Adipocyte (in vitro differentiated cells): ENCODE data around the gene MPI.
A peak's percentile ranks its signal among the peaks of the same experiment; 100 is the strongest.
"Not testable (repeated sequence)": the region's sequence is repeated elsewhere in the genome, so short reads cannot be mapped to it uniquely, and the experiment has no call there.

ENCODE experiments used
- DNase-seq: peaks from one replicate; pipeline ENCODE4 v3.0.0-alpha.2; 2015; ENCODE audit warnings: low read depth
- H3K27me3 ChIP-seq: replicated peaks from 2 replicates; pipeline ENCODE4 v1.7.0; 2013; ENCODE audit warnings: mild to moderate bottlenecking, low read length, moderate library complexity; ENCODE audit not compliant: control insufficient read depth, insufficient read depth
- H3K36me3 ChIP-seq: 2 replicates; pipeline ENCODE4 v1.7.0; 2013; ENCODE audit warnings: low read length, mild to moderate bottlenecking, moderate library complexity; ENCODE audit not compliant: control insufficient read depth, insufficient read depth, severe bottlenecking
- H3K4me1 ChIP-seq: 2 replicates; pipeline ENCODE4 v1.7.0; 2013; ENCODE audit warnings: mild to moderate bottlenecking, low read length, moderate library complexity; ENCODE audit not compliant: control insufficient read depth, insufficient read depth
- H3K4me3 ChIP-seq: 2 replicates; pipeline ENCODE4 v1.7.0; 2013; ENCODE audit warnings: mild to moderate bottlenecking, low read length, moderate library complexity
- H3K9ac ChIP-seq: 2 replicates; pipeline ENCODE4 v1.7.0; 2013; ENCODE audit warnings: mild to moderate bottlenecking, low read length, moderate library complexity
- H3K9me3 ChIP-seq: 2 replicates; pipeline ENCODE4 v1.7.0; 2013; ENCODE audit warnings: mild to moderate bottlenecking, low read length, moderate library complexity; ENCODE audit not compliant: control insufficient read depth

The MPI gene

DNA sequence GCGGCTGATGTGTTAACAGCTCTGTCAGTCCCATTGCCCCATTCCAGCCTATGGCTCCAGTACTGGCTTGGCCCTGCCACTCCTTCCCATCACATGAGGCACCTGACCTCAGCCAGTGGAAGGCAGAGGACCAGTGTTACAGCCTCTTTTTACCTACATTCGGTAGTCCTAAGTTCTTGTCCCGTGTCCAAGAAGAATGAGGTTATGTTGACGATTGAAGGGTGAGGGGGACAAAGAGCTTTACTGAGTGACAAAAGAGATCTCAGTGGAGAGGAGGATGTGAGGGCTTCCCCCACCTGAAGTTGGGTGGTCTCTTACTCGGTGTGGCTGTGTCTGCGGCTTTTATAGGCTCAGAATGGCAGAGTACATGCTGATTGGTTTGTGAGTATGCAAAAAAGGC is 7.3 kb upstream of the MPI start:
- no peaks in the 10 kb centered on the region for H3K9me3 ChIP-seq
- no peaks in the 10 kb centered on the region for H3K27me3 ChIP-seq
- peaks cover 5% of the 10 kb centered on the region for H3K4me1 ChIP-seq
- no peak for DNase-seq
- H3K36me3 ChIP-seq, result no peaks in the 10 kb centered on the region
- H3K4me3 ChIP-seq, result no peak overlapping the region
- H3K9ac ChIP-seq, result no peak overlapping the region

DNA sequence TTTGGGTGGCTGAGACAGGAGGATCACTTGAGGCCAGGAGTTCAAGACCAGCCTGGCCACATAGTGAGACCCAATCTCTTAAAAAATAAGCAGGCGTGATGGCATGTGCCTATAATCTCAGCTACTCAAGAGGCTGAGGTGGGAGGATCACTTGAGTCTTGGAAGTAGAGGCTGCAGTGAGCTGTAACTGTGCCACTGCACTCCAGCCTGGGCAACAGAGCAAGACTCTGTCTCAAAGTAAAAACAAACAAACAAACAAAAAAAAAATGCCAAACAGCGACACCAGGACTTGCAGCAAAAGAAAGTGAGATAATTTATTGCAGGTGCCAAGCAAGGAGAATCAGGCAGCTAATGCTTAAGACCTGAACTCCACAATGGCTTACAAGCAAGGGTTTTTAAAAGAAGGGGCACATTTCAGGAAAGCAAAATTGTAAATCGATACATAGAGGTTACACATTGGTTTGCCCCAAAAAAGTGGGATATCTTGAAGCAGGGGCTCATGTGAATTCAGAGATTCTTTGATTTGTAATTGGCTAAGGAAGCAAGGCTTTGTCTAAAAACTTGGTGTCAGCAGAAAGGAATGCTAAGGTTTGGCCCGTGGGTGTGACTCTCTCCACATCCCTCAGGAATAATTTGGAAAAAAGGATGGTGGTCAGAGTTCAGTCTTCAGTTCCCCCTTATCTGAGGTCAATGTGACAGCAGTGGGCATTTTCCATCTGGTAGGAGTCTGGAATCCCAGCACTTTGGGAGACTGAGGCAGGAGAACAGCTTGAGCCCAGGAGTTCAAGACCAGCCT is 5.2 kb upstream of the MPI start:
- H3K9ac ChIP-seq, result no peak overlapping the region
- H3K4me1 ChIP-seq, result peaks cover 13% of the 10 kb centered on the region
- no peak overlapping the region for H3K4me3 ChIP-seq
- H3K27me3 ChIP-seq, result no peaks in the 10 kb centered on the region
- peak; percentile 22 for DNase-seq
- no peaks in the 10 kb centered on the region for H3K9me3 ChIP-seq
- no peaks in the 10 kb centered on the region for H3K36me3 ChIP-seq

DNA sequence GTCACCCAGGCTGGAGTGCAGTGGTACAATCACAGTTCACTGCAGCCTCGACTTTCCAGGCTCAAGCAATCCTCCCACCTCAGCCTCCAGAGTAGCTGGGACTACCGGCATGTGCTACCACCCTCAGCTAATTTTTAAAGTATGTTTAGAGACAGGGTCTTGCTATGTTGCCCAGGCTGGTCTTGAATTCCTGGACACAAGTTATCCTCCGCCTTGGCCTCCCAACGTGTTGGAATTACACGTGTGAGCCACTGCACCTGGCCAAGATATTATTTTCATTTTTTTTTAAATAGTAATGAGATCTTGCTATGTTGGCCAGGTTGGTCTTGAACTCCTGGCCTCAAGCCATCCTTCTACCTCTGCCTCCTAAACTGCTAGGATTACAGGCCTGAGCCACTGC is 4.4 kb upstream of the MPI start:
- Histone ChIP-seq H3K9me3 (no peaks in the 10 kb centered on the region), H3K4me1 (peaks cover 16% of the 10 kb centered on the region), H3K36me3 (no peaks in the 10 kb centered on the region), H3K27me3 (no peaks in the 10 kb centered on the region), H3K4me3 (no peak overlapping the region), H3K9ac (no peak overlapping the region)
- no peak for DNase-seq

DNA sequence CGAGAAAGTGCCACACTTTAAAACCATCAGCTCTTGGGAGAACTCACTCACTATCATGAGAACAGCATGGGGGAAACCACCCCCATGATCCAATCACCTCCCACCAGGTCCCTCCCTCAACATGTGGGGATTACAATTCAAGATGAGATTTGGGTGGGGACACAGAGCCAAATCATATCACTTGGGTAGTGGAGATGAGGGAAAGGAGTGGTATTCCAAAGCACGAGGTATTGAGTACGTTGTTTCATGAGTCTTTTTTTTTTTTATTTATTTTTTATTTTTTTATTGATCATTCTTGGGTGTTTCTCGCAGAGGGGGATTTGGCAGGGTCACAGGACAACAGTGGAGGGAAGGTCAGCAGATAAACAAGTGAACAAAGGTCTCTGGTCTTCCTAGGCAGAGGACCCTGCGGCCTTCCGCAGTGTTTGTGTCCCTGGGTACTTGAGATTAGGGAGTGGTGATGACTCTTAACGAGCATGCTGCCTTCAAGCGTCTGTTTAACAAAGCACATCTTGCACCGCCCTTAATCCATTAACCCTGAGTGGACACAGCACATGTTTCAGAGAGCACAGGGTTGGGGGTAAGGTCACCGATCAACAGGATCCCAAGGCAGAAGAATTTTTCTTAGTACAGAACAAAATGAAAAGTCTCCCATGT is 2.2 kb upstream of the MPI start:
- not testable (repeated sequence) for DNase-seq, H3K9me3 ChIP-seq, H3K9ac ChIP-seq, H3K4me3 ChIP-seq, H3K27me3 ChIP-seq, H3K36me3 ChIP-seq
- peaks cover 23% of the 10 kb centered on the region for H3K4me1 ChIP-seq

DNA sequence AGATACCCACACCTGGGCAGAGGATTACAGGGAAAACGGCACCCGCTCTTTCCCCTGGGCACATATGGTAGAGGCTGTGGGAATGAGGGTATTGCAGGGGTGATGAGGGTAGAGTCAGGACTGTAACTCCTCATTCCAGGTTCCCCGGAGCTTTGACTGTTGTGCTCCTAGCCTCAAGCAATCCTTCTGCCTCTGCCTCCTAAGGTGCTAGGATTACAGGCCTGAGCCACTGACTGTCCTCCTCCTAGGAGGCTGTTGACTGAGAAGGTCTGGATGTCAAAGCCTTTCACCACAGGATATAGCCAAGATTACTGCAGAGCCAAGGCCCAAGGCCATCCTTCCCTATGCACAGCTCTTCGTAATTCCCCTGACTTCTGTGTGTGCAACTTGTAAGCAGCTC is 1.1 kb upstream of the MPI start:
- H3K9me3 ChIP-seq, result no peaks in the 10 kb centered on the region
- peak overlapping the region; percentile 92 for H3K9ac ChIP-seq
- no peak overlapping the region for H3K4me3 ChIP-seq
- H3K4me1 ChIP-seq, result peaks cover 23% of the 10 kb centered on the region
- H3K27me3 ChIP-seq, result no peaks in the 10 kb centered on the region
- no peak for DNase-seq
- H3K36me3 ChIP-seq, result peaks cover 15% of the 10 kb centered on the region

DNA sequence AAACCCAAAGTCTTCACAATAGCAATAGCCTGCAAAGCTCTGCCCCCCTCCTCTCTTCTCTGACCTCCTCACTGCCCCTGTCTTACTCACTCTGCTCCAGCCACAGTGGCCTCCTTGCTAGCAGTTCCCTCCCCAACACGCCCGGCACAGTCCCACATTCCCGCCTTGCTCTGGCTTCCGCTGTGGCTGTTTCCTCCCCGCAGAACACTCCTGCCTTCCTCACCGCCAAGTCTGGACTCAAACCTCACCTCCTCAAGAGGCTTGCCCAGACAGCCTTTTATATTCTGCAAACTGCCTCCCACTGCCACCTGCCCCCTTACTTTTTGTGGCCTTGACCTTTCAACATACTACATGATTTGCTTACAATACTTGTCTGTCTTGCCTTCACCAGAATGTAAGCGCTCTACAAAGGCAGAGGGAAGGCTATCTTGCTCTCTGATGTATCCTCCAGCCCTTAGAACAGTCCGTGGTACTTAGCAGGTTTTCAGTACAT is 406 bp upstream of the MPI start:
- Histone ChIP-seq H3K4me3 (peak overlapping the region; percentile 92), H3K27me3 (no peaks in the 10 kb centered on the region), H3K9ac (peak overlapping the region; percentile 92), H3K9me3 (no peaks in the 10 kb centered on the region), H3K36me3 (peaks cover 15% of the 10 kb centered on the region), H3K4me1 (peaks cover 23% of the 10 kb centered on the region)
- peak; percentile 10 for DNase-seq

DNA sequence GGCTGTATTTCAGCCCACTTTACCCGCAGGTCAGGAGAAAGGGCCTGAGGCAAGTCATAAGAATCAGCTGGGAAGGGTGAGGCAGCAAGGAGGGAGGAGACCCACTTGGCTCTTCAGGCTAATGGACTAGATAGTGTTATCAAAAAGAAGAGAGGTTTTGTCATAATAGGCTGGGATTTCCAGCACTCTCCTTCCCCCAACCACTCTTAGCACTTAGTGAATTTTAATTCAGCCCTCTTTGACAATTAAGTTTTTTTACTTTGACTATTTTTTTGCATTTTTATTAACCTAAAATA is 771 bp downstream of the MPI start:
- peaks cover 15% of the 10 kb centered on the region for H3K36me3 ChIP-seq
- H3K4me1 ChIP-seq, result peaks cover 18% of the 10 kb centered on the region
- peak overlapping the region; percentile 92 for H3K4me3 ChIP-seq
- no peak for DNase-seq
- no peaks in the 10 kb centered on the region for H3K27me3 ChIP-seq
- peak overlapping the region; percentile 92 for H3K9ac ChIP-seq
- no peaks in the 10 kb centered on the region for H3K9me3 ChIP-seq

DNA sequence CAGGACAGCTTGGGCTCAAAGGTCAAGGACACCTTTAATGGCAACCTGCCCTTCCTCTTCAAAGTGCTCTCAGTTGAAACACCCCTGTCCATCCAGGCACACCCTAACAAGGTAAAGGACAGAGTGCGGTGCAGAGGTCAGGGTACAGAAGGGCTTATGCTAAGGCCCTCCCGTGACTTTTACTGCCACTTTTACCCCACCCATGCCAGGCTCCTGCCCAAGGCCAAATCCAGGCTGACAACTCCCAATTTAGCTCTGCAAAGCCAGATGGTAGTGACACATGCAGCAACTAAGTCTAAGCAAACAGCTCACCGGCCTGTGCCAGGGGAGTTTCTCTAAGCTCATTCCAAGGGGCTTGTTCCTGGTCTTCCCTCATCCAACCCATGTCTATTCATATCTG is 1.6 kb downstream of the MPI start:
- H3K4me1 ChIP-seq, result peaks cover 18% of the 10 kb centered on the region
- H3K36me3 ChIP-seq, result peaks cover 15% of the 10 kb centered on the region
- H3K9ac ChIP-seq, result no peak overlapping the region
- H3K4me3 ChIP-seq, result no peak overlapping the region
- DNase-seq, result no peak
- H3K27me3 ChIP-seq, result no peaks in the 10 kb centered on the region
- H3K9me3 ChIP-seq, result no peaks in the 10 kb centered on the region

DNA sequence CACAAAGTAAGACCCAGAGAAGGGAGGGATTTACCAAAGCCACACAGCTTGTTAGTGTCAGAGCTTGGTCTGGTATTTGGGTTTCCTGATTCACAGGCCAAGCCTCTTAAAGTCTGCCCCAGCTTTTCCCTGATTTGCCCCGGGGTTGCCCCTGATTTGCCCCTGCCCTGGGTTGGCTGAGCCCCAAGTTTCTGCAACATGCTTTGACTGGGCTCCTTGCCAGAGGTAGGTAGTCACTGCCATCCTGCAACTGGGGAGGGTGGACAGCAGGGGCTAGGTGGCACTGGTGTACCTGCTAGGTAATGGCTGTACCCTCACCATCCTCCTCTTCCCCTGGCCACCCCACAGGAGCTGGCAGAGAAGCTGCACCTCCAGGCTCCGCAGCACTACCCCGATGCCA is 2.5 kb downstream of the MPI start:
- no peak overlapping the region for H3K9ac ChIP-seq
- peaks cover 18% of the 10 kb centered on the region for H3K4me1 ChIP-seq
- H3K36me3 ChIP-seq, result peaks cover 18% of the 10 kb centered on the region
- no peaks in the 10 kb centered on the region for H3K27me3 ChIP-seq
- no peak overlapping the region for H3K4me3 ChIP-seq
- H3K9me3 ChIP-seq, result no peaks in the 10 kb centered on the region
- no peak for DNase-seq

DNA sequence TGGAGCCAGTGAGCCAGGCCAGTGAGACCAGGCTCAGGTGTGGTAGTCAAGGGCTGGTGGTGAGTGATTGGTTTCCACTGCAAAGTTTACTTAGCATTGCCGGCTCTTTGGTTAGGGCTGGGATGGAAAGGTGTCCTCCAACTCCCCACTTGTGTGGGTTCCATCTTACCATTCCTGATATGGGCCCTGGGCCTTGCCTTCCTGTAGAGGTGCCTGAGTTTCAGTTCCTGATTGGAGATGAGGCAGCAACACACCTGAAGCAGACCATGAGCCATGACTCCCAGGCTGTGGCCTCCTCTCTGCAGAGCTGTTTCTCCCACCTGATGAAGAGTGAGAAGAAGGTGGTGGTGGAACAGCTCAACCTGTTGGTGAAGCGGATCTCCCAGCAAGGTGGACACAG is 3.1 kb downstream of the MPI start:
- Histone ChIP-seq H3K4me1 (peaks cover 18% of the 10 kb centered on the region), H3K9me3 (no peaks in the 10 kb centered on the region), H3K9ac (no peak overlapping the region), H3K4me3 (no peak overlapping the region), H3K27me3 (no peaks in the 10 kb centered on the region), H3K36me3 (peaks cover 24% of the 10 kb centered on the region)
- no peak for DNase-seq

DNA sequence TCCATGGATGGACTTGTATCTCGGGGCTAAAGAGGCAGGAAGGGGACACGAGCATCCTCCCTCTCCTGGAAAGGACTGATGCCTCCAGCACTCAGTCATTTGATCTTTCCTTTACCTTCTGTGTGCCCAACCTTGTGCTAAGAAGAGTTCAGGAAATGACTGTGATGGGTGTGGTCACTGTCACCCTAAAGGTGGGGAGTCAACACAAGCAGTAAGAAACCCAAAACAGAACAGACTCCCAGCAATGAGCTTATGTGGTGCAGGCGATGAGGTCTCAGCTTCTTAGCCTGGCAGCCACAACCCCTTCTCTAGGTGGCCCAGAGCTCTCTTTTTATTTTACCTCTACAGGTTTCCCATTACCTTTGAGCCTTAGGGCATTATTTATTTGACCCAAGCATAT is 3.8 kb downstream of the MPI start:
- H3K9me3 ChIP-seq, result no peaks in the 10 kb centered on the region
- H3K27me3 ChIP-seq, result no peaks in the 10 kb centered on the region
- peaks cover 30% of the 10 kb centered on the region for H3K36me3 ChIP-seq
- H3K4me1 ChIP-seq, result peaks cover 18% of the 10 kb centered on the region
- no peak for DNase-seq
- H3K4me3 ChIP-seq, result no peak overlapping the region
- no peak overlapping the region for H3K9ac ChIP-seq
